GM12874 (cell line): ENCODE data around the gene MYH6.

Experiments used
- CTCF ChIP-seq: IDR thresholded peaks from 2 replicates; pipeline ENCODE4 v1.5.1; 2011; ENCODE audit warnings: low read depth, mild to moderate bottlenecking, control low read depth, low read length, moderate library complexity; ENCODE audit not compliant: insufficient read depth

MYH6 gene

GRCh38 chr14:23360496-23360895 lies 47.6 kb downstream of the MYH6 start:
- 0 out of 2 replicates have a peak, but pooled peaks have one; percentile 10 for TF ChIP-seq CTCF

- no peak for TF ChIP-seq CTCF
Observed at GRCh38 chr14:23359722-23360447, 48.2 kb downstream of the MYH6 start.

GRCh38 chr14:23359167-23359626 lies 48.9 kb downstream of the MYH6 start:
- no peak for TF ChIP-seq CTCF

- TF ChIP-seq CTCF, result no peak
Observed at GRCh38 chr14:23358553-23359166, 49.4 kb downstream of the MYH6 start.

GRCh38 chr14:23358042-23358441 lies 50.0 kb downstream of the MYH6 start:
- no peak for TF ChIP-seq CTCF

GRCh38 chr14:23357261-23357660 lies 50.8 kb downstream of the MYH6 start:
- TF ChIP-seq CTCF, result no peak

- no peak for TF ChIP-seq CTCF
Observed at GRCh38 chr14:23356662-23357061, 51.4 kb downstream of the MYH6 start.
